ENCODE data around the gene BCL6.
A peak's percentile ranks its signal among the peaks of the same experiment; 100 is the strongest.

The BCL6 gene

GRCh38 chr3:187781001-187781400, 35.7 kb upstream of the BCL6 start:
- H2AFZ ChIP-seq (ENCODE audit: low read depth), result no peak overlapping the region

GRCh38 chr3:187778726-187779125, 33.5 kb upstream of the BCL6 start:
- no peak overlapping the region for H3K27ac ChIP-seq

More at GRCh38 chr3:187781001-187781400, 35.7 kb upstream of the BCL6 start:
- H3K36me3 ChIP-seq (ENCODE audit: insufficient read depth), result no peaks in the 10 kb centered on the region
- no peaks in the 10 kb centered on the region for H3K27me3 ChIP-seq (ENCODE audit: insufficient read depth, low read depth)
- no peak overlapping the region for H3K9ac ChIP-seq
- no peaks in the 10 kb centered on the region for H3K79me2 ChIP-seq (ENCODE audit: insufficient read depth, low read depth)
- no peaks in the 10 kb centered on the region for H4K20me1 ChIP-seq (ENCODE audit: insufficient read depth)
- no peak overlapping the region for H3K4me2 ChIP-seq
- TF ChIP-seq, protein P1, sequence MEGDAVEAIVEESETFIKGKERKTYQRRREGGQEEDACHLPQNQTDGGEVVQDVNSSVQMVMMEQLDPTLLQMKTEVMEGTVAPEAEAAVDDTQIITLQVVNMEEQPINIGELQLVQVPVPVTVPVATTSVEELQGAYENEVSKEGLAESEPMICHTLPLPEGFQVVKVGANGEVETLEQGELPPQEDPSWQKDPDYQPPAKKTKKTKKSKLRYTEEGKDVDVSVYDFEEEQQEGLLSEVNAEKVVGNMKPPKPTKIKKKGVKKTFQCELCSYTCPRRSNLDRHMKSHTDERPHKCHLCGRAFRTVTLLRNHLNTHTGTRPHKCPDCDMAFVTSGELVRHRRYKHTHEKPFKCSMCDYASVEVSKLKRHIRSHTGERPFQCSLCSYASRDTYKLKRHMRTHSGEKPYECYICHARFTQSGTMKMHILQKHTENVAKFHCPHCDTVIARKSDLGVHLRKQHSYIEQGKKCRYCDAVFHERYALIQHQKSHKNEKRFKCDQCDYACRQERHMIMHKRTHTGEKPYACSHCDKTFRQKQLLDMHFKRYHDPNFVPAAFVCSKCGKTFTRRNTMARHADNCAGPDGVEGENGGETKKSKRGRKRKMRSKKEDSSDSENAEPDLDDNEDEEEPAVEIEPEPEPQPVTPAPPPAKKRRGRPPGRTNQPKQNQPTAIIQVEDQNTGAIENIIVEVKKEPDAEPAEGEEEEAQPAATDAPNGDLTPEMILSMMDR (conservative IDR thresholded peaks at IDR 0.05; ENCODE audit: low read depth, low read length), result no peak
- H3K4me1 ChIP-seq (ENCODE audit: low read depth, poor library complexity, severe bottlenecking), result peaks cover 12% of the 10 kb centered on the region
- no peak overlapping the region for H3K4me3 ChIP-seq (IDR thresholded peaks at IDR 0.05; ENCODE audit: insufficient read depth, low read depth, low read length)
- H3K27ac ChIP-seq, result no peak overlapping the region

GRCh38 chr3:187777331-187777941, 32.2 kb upstream of the BCL6 start:
- H2AFZ ChIP-seq (ENCODE audit: low read depth), result no peak overlapping the region
- H3K4me2 ChIP-seq, result 0 out of 2 replicates have a peak overlapping the region, but pooled peaks have one; percentile 5
- H3K9ac ChIP-seq, result no peak overlapping the region

More at GRCh38 chr3:187778726-187779125, 33.5 kb upstream of the BCL6 start:
- H3K36me3 ChIP-seq (ENCODE audit: insufficient read depth), result no peaks in the 10 kb centered on the region
- H2AFZ ChIP-seq (ENCODE audit: low read depth), result no peak overlapping the region
- H4K20me1 ChIP-seq (ENCODE audit: insufficient read depth), result no peaks in the 10 kb centered on the region
- no peak overlapping the region for H3K4me2 ChIP-seq
- no peaks in the 10 kb centered on the region for H3K27me3 ChIP-seq (ENCODE audit: insufficient read depth, low read depth)
- no peak overlapping the region for H3K4me3 ChIP-seq (IDR thresholded peaks at IDR 0.05; ENCODE audit: insufficient read depth, low read depth, low read length)
- TF ChIP-seq, protein P1 (conservative IDR thresholded peaks at IDR 0.05; ENCODE audit: low read depth, low read length), result no peak
- peaks cover 12% of the 10 kb centered on the region for H3K4me1 ChIP-seq (ENCODE audit: low read depth, poor library complexity, severe bottlenecking)
- no peak overlapping the region for H3K9ac ChIP-seq
- no peaks in the 10 kb centered on the region for H3K79me2 ChIP-seq (ENCODE audit: insufficient read depth, low read depth)

GRCh38 chr3:187775549-187775948, 30.3 kb upstream of the BCL6 start:
- H3K36me3 ChIP-seq (ENCODE audit: insufficient read depth), result no peaks in the 10 kb centered on the region
- no peak overlapping the region for H3K9ac ChIP-seq
- H2AFZ ChIP-seq (ENCODE audit: low read depth), result no peak overlapping the region
- H3K4me3 ChIP-seq (IDR thresholded peaks at IDR 0.05; ENCODE audit: insufficient read depth, low read depth, low read length), result no peak overlapping the region
- H3K27ac ChIP-seq, result no peak overlapping the region
- no peak overlapping the region for H3K4me2 ChIP-seq
- no peaks in the 10 kb centered on the region for H3K27me3 ChIP-seq (ENCODE audit: insufficient read depth, low read depth)
- peaks cover 28% of the 10 kb centered on the region for H3K4me1 ChIP-seq (ENCODE audit: low read depth, poor library complexity, severe bottlenecking)
- no peaks in the 10 kb centered on the region for H3K79me2 ChIP-seq (ENCODE audit: insufficient read depth, low read depth)
- no peaks in the 10 kb centered on the region for H4K20me1 ChIP-seq (ENCODE audit: insufficient read depth)
- TF ChIP-seq, protein P1 (conservative IDR thresholded peaks at IDR 0.05; ENCODE audit: low read depth, low read length), result no peak

More at GRCh38 chr3:187777331-187777941, 32.2 kb upstream of the BCL6 start:
- Histone ChIP-seq H3K79me2 (ENCODE audit: insufficient read depth, low read depth) (no peaks in the 10 kb centered on the region), H4K20me1 (ENCODE audit: insufficient read depth) (no peaks in the 10 kb centered on the region), H3K27me3 (ENCODE audit: insufficient read depth, low read depth) (no peaks in the 10 kb centered on the region), H3K4me1 (ENCODE audit: low read depth, poor library complexity, severe bottlenecking) (peaks cover 12% of the 10 kb centered on the region), H3K27ac (no peak overlapping the region), H3K36me3 (ENCODE audit: insufficient read depth) (no peaks in the 10 kb centered on the region), H3K4me3 (IDR thresholded peaks at IDR 0.05; ENCODE audit: insufficient read depth, low read depth, low read length) (no peak overlapping the region)
- TF ChIP-seq, protein P1 (conservative IDR thresholded peaks at IDR 0.05; ENCODE audit: low read depth, low read length), result no peak
